ENCODE measurements around the gene SRXN1. TPM values are rescaled to one million over a fixed set of nuclear protein-coding genes. Genes with fewer than 3 reads are reported as not detected.

SRXN1 gene
- total and polyA plus RNA-seq, 8 donors, result 6.2 to 40.9 (median 7.6) TPM

- ATAC-seq (no peak), DNase-seq (no peak)
- no peaks in the 10 kb centered on the region for H3K4me1 ChIP-seq
- intact Hi-C loops (cut with DNase I), result no loop called here
- H3K27me3 ChIP-seq, result peaks cover 0 to 15% of the 10 kb centered on the region in 2 donors
- H3K4me3 ChIP-seq, result no peak overlapping the region
- no peaks in the 10 kb centered on the region for H3K36me3 ChIP-seq
- H3K9me3 ChIP-seq, result no peaks in the 10 kb centered on the region
- no peak overlapping the region for H3K27ac ChIP-seq
- no peak for TF ChIP-seq CTCF (IDR thresholded peaks at IDR 0.05)
Measured at GRCh38 chr20:623704-624103, 29.3 kb downstream of the SRXN1 start.

- no peak for TF ChIP-seq CTCF (IDR thresholded peaks at IDR 0.05)
- no peaks in the 10 kb centered on the region for H3K36me3 ChIP-seq
- intact Hi-C loops (cut with DNase I), result no loop called here
Measured at GRCh38 chr20:623021-623420, 30.0 kb downstream of the SRXN1 start.

GRCh38 chr20:622161-622560 lies 30.8 kb downstream of the SRXN1 start:
- intact Hi-C loops (cut with DNase I), result no loop called here
- Histone ChIP-seq H3K9me3 (peaks cover 0 to 3% of the 10 kb centered on the region in 2 donors), H3K4me3 (no peak overlapping the region), H3K36me3 (no peaks in the 10 kb centered on the region), H3K27ac (no peak overlapping the region), H3K4me1 (no peaks in the 10 kb centered on the region), H3K27me3 (peaks cover 0 to 12% of the 10 kb centered on the region in 2 donors)
- DNase-seq, result no peak
- TF ChIP-seq CTCF (IDR thresholded peaks at IDR 0.05), result no peak
- ATAC-seq, result no peak

More at GRCh38 chr20:623021-623420, 30.0 kb downstream of the SRXN1 start:
- DNase-seq (no peak), ATAC-seq (no peak)
- Histone ChIP-seq H3K9me3 (peaks cover 0 to 3% of the 10 kb centered on the region in 2 donors), H3K4me3 (no peak overlapping the region), H3K27me3 (peaks cover 0 to 12% of the 10 kb centered on the region in 2 donors), H3K27ac (no peak overlapping the region), H3K4me1 (no peaks in the 10 kb centered on the region)

GRCh38 chr20:621125-621756 lies 31.8 kb downstream of the SRXN1 start:
- Histone ChIP-seq H3K27ac (no peak overlapping the region), H3K36me3 (no peaks in the 10 kb centered on the region), H3K4me1 (no peaks in the 10 kb centered on the region), H3K27me3 (peaks cover 0 to 12% of the 10 kb centered on the region in 2 donors), H3K9me3 (peaks cover 0 to 3% of the 10 kb centered on the region in 2 donors), H3K4me3 (no peak overlapping the region)
- intact Hi-C loops (cut with DNase I), result no loop called here
- DNase-seq (no peak), ATAC-seq (no peak)
- no peak for TF ChIP-seq CTCF (IDR thresholded peaks at IDR 0.05)

DNA sequence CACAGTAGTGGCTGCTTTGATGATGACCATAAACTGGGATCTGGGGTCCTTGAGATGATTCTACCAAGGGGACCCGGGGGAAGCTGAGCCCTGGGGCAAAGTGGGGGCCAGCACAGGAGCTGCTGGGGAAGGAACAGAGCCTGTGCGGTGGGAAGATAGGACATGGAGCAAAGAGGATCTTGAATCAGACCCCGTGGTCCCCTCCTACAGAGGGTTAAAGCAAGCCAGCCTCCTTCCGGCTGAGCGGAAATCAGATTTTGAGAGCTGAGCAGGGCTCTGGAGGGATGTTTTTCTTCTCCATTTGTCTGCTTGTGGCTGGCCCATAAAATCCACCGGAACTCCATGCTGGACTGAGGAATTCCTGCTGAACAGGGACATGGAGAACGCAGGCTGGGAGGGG lies 32.8 kb downstream of the SRXN1 start:
- DNase-seq (no peak), ATAC-seq (no peak)
- intact Hi-C loops (cut with DNase I), result no loop called here
- H3K27ac ChIP-seq, result no peak overlapping the region
- no peaks in the 10 kb centered on the region for H3K4me1 ChIP-seq
- H3K36me3 ChIP-seq, result no peaks in the 10 kb centered on the region
- TF ChIP-seq CTCF (IDR thresholded peaks at IDR 0.05), result no peak
- H3K27me3 ChIP-seq, result peaks cover 0 to 12% of the 10 kb centered on the region in 2 donors
- H3K9me3 ChIP-seq, result peaks cover 0 to 3% of the 10 kb centered on the region in 2 donors
- no peak overlapping the region for H3K4me3 ChIP-seq

Measured in left lung (tissue), 10 donors.